GM23338 (cell line): ENCODE results near the gene CARNS1. TPM values are rescaled to one million over a fixed set of nuclear protein-coding genes. Genes with fewer than 3 reads are reported as not detected.

ENCODE experiments used
- ATAC-seq: fragments of 200-7000 bp; cut with Tn5 transposase; 3 replicates; pipeline ENCODE4 v1.9.1; 2020
- DNase-seq: peaks from one replicate; pipeline ENCODE4 v3.0.0-alpha.2; 2015; ENCODE audit warnings: low spot score
- H2AFZ ChIP-seq: fragments of 200-600 bp; sonication (generic); 2 replicates; pipeline ENCODE4 v1.8.0; 2016; ENCODE audit warnings: antibody characterized with exemption, mild to moderate bottlenecking, moderate library complexity
- H3F3A ChIP-seq: fragments of 200-600 bp; sonication (generic); replicated peaks from 2 replicates; pipeline ENCODE4 v1.8.0; 2017; ENCODE audit warnings: antibody characterized with exemption, mixed run types, low read depth
- H3K27ac ChIP-seq: fragments of 200-600 bp; sonication (generic); 2 replicates; pipeline ENCODE4 v1.6.1; 2016; ENCODE audit warnings: low read depth
- H3K27me3 ChIP-seq: fragments of 200-600 bp; sonication (generic); 2 replicates; pipeline ENCODE4 v1.8.0; 2016; ENCODE audit warnings: mild to moderate bottlenecking, mixed run types, moderate library complexity; ENCODE audit not compliant: insufficient read depth
- H3K36me3 ChIP-seq: fragments of 200-600 bp; sonication (generic); 2 replicates; pipeline ENCODE4 v1.8.0; 2016; ENCODE audit warnings: mild to moderate bottlenecking; ENCODE audit not compliant: insufficient read depth
- H3K4me1 ChIP-seq: fragments of 200-600 bp; sonication (generic); 2 replicates; pipeline ENCODE4 v1.8.0; 2016; ENCODE audit warnings: mild to moderate bottlenecking, moderate library complexity; ENCODE audit not compliant: insufficient read depth
- H3K4me2 ChIP-seq: fragments of 200-600 bp; sonication (generic); 2 replicates; pipeline ENCODE4 v1.7.1; 2017; ENCODE audit warnings: mixed run types
- H3K4me3 ChIP-seq: fragments of 200-600 bp; sonication (generic); 2 replicates; pipeline ENCODE4 v1.6.1; 2016; ENCODE audit warnings: mixed run types
- H3K79me2 ChIP-seq: fragments of 200-600 bp; sonication (generic); replicated peaks from 2 replicates; pipeline ENCODE4 v1.8.0; 2017; ENCODE audit warnings: mild to moderate bottlenecking; ENCODE audit not compliant: insufficient read depth
- H3K9me2 ChIP-seq: fragments of 200-600 bp; sonication (generic); 2 replicates; pipeline ENCODE4 v1.8.0; 2017; ENCODE audit not compliant: insufficient read depth
- H4K20me1 ChIP-seq: fragments of 200-600 bp; sonication (generic); replicated peaks from 2 replicates; pipeline ENCODE4 v1.8.0; 2017; ENCODE audit warnings: mild to moderate bottlenecking; ENCODE audit not compliant: insufficient read depth
- H3K27ac Mint-ChIP-seq: 2 replicates; pipeline ENCODE4 v1.8.0; 2020; ENCODE audit warnings: inconsistent platforms, mild to moderate bottlenecking, moderate library complexity, mixed read lengths
- H3K27me3 Mint-ChIP-seq: 3 replicates; pipeline ENCODE4 v1.8.0; 2022; ENCODE audit warnings: low read depth, mild to moderate bottlenecking, moderate library complexity, mixed read lengths, inconsistent platforms; ENCODE audit not compliant: insufficient read depth, poor library complexity
- H3K36me3 Mint-ChIP-seq: 3 replicates; pipeline ENCODE4 v1.8.0; 2021; ENCODE audit warnings: low read depth, mild to moderate bottlenecking, inconsistent platforms, moderate library complexity, mixed read lengths
- H3K4me1 Mint-ChIP-seq: 3 replicates; pipeline ENCODE4 v1.8.0; 2020; ENCODE audit warnings: mild to moderate bottlenecking, inconsistent platforms, mixed read lengths
- H3K4me3 Mint-ChIP-seq: 3 replicates; pipeline ENCODE4 v1.8.0; 2021; ENCODE audit warnings: moderate library complexity, mild to moderate bottlenecking, inconsistent platforms, mixed read lengths
- H3K9me3 Mint-ChIP-seq: 3 replicates; pipeline ENCODE4 v1.8.0; 2020; ENCODE audit warnings: moderate library complexity, mild to moderate bottlenecking, inconsistent platforms, mixed read lengths
- CREB1 ChIP-seq: fragments of 250-450 bp; sonication (Bioruptor Pico); IDR thresholded peaks from 2 replicates; pipeline ENCODE4 v1.5.0; 2020; ENCODE audit warnings: low read depth, mild to moderate bottlenecking, moderate library complexity
- ETS1 ChIP-seq: IDR thresholded peaks from 2 replicates; pipeline ENCODE4 v1.6.1; 2016; ENCODE audit warnings: antibody characterized with exemption
- EZH2 ChIP-seq: fragments of 200-600 bp; sonication (generic); IDR thresholded peaks from one replicate; pipeline ENCODE4 v1.8.0; 2017; ENCODE audit warnings: antibody characterized with exemption, mild to moderate bottlenecking, low read depth; ENCODE audit not compliant: unreplicated experiment
- JUNB ChIP-seq: IDR thresholded peaks from one replicate; pipeline ENCODE4 v1.6.1; 2016; ENCODE audit warnings: antibody characterized with exemption; ENCODE audit not compliant: unreplicated experiment
- NANOG ChIP-seq: IDR thresholded peaks from 2 replicates; pipeline ENCODE4 v1.6.1; 2016; ENCODE audit warnings: antibody characterized with exemption, borderline replicate concordance
- POLR2AphosphoS5 ChIP-seq: IDR thresholded peaks from 2 replicates; pipeline ENCODE4 v1.6.1; 2016; ENCODE audit warnings: antibody characterized with exemption, low read depth
- REST ChIP-seq: IDR thresholded peaks from one replicate; pipeline ENCODE4 v1.6.1; 2018; ENCODE audit warnings: antibody characterized with exemption; ENCODE audit not compliant: unreplicated experiment
- STAT1 ChIP-seq: IDR thresholded peaks from one replicate; pipeline ENCODE4 v1.6.1; 2016; ENCODE audit warnings: antibody characterized with exemption; ENCODE audit not compliant: unreplicated experiment
- ZNF114 ChIP-seq: fragments of 250-450 bp; sonication (Bioruptor Pico); IDR thresholded peaks from 2 replicates; pipeline ENCODE4 v1.5.0; 2020; ENCODE audit warnings: mild to moderate bottlenecking, moderate library complexity
- polyA plus RNA-seq: library from polyadenylated mRNA; unstranded; fragments of >200 nt; fragmentation: Nextera tagmentation; extraction: Ambion mirVana; gene quantifications from 2 replicates; pipeline ENCODE4 v1.2.1, GENCODE V29; 2016
- total RNA-seq: library from RNA; depleted of rRNA; stranded (reverse); fragments of >200 nt; shearing (Covaris generic); gene quantifications from 2 replicates; pipeline ENCODE4 v1.2.3, GENCODE V29; 2014

CARNS1 gene
- total and polyA plus RNA-seq, 2 experiments from 2014 or later, result 0.52 to 0.76 TPM

DNA sequence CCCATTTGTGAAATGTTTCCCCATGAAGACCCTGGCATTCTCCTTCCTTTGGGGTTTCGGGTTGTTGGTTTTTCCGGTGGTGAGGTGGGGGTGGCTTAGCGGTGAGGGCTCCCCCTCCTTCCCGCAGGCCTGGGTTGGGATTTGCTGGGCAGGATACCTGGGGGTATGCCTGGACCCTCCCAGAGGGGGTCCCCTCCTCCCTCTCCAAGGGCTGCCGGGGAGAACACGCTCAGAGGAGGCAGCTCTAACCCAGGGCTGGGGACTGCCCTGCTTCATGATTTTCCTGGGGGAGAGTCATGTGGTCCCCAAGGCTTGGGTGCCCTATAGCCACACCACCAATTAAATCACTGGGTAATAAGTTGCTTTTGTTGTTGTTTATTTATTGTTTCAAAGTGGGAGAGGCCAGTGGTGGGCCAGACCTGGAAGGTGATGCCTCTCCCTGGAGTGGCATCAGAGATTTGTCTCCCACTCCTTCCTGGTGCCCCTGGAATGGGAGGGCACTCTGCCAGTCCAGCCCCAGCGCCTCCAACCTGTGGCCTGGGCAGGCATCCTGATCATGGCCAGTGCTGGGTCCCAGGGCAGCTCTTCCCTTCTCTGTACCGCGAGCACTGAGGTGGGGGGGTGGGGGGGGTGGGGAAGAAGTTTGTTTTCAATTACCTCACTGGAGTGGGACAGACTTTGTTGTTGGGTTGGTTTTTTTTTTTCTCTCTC, 40.8 kb upstream of the CARNS1 start:
- Histone ChIP-seq H3K79me2 (no peaks in the 10 kb centered on the region), H3K9me2 (no peaks in the 10 kb centered on the region), H3K27ac (no peak overlapping the region), H3F3A (peaks cover 4% of the 10 kb centered on the region; the same call in 1 of the 2 replicates), H3K4me3 (peak overlapping the region; percentile 72), H4K20me1 (no peaks in the 10 kb centered on the region), H3K36me3 (no peaks in the 10 kb centered on the region), H3K4me2 (peak overlapping the region; percentile 98), H3K4me1 (peaks cover 39% of the 10 kb centered on the region), H3K27me3 (peaks cover 86% of the 10 kb centered on the region), H2AFZ (peak overlapping the region; percentile 80)
- peak; percentile 1; the same call in 1 of the 3 replicates for ATAC-seq
- Mint-ChIP-seq H3K27me3 (peaks cover 46% of the 10 kb centered on the region), H3K36me3 (no peaks in the 10 kb centered on the region), H3K4me1 (peaks cover 54% of the 10 kb centered on the region), H3K9me3 (no peaks in the 10 kb centered on the region), H3K27ac (peak overlapping the region; percentile 67; the same call in 1 of the 2 replicates), H3K4me3 (peak overlapping the region; percentile 80)
- no peak for TF ChIP-seq ZNF114 (CRISPR knock-in tag)
- TF ChIP-seq EZH2, result peak; percentile 16
- no peak for DNase-seq

GRCh38 chr11:67375320-67376055, 40.0 kb upstream of the CARNS1 start:
- H3K27ac ChIP-seq, result no peak overlapping the region
- H3F3A ChIP-seq, result peaks cover 4% of the 10 kb centered on the region; the same call in 1 of the 2 replicates
- H3K4me2 ChIP-seq, result peak overlapping the region; percentile 88
- no peaks in the 10 kb centered on the region for H3K36me3 ChIP-seq
- peaks cover 78% of the 10 kb centered on the region for H3K27me3 ChIP-seq
- H3K4me3 ChIP-seq, result peak overlapping the region; percentile 59
- H3K79me2 ChIP-seq, result no peaks in the 10 kb centered on the region
- no peaks in the 10 kb centered on the region for H4K20me1 ChIP-seq
- H3K9me2 ChIP-seq, result no peaks in the 10 kb centered on the region
- no peaks in the 10 kb centered on the region for H3K36me3 Mint-ChIP-seq
- ATAC-seq (peak; percentile 3), DNase-seq (peak; percentile 64)
- H2AFZ ChIP-seq, result peak overlapping the region; percentile 96
- H3K9me3 Mint-ChIP-seq, result no peaks in the 10 kb centered on the region
- H3K4me1 ChIP-seq, result peaks cover 37% of the 10 kb centered on the region
- H3K27ac Mint-ChIP-seq, result no peak overlapping the region
- peak overlapping the region; percentile 80 for H3K4me3 Mint-ChIP-seq
- peaks cover 41% of the 10 kb centered on the region for H3K27me3 Mint-ChIP-seq
- H3K4me1 Mint-ChIP-seq, result peaks cover 48% of the 10 kb centered on the region
- TF ChIP-seq CREB1 (CRISPR knock-in tag) (no peak), EZH2 (peak; percentile 71), REST (peak; percentile 6), ETS1 (0 out of 2 replicates have a peak, but pooled peaks have one; percentile 29), STAT1 (no peak), JUNB (no peak), NANOG (no peak), POLR2AphosphoS5 (0 out of 2 replicates have a peak, but pooled peaks have one; percentile 17), ZNF114 (CRISPR knock-in tag) (no peak)
